GM18873 (cell line): Measurements from ENCODE around the gene SH2B3.

ENCODE experiments used
- ATAC-seq: cut with Tn5 transposase; IDR thresholded peaks from one replicate; pipeline ENCODE4 v1.9.1; 2021; ENCODE audit warnings: mild to moderate bottlenecking, moderate library complexity, moderate number of reproducible peaks; ENCODE audit not compliant: unreplicated experiment, low FRiP score

SH2B3 gene

GRCh38 chr12:111408686-111409402 is 3.1 kb downstream of the SH2B3 start:
- ATAC-seq, result no peak

- no peak for ATAC-seq
Measured at GRCh38 chr12:111409403-111409779, 3.7 kb downstream of the SH2B3 start.

- no peak for ATAC-seq
Measured at GRCh38 chr12:111409780-111410430, 4.2 kb downstream of the SH2B3 start.

- no peak for ATAC-seq
Measured at GRCh38 chr12:111410431-111411184, 4.9 kb downstream of the SH2B3 start.

- no peak for ATAC-seq
Measured at GRCh38 chr12:111411185-111411764, 5.6 kb downstream of the SH2B3 start.

GRCh38 chr12:111412007-111412829 is 6.5 kb downstream of the SH2B3 start:
- ATAC-seq, result no peak

- no peak for ATAC-seq
Measured at GRCh38 chr12:111412830-111413441, 7.2 kb downstream of the SH2B3 start.

- ATAC-seq, result no peak
Measured at GRCh38 chr12:111413442-111414086, 7.8 kb downstream of the SH2B3 start.

- no peak for ATAC-seq
Measured at GRCh38 chr12:111414711-111415252, 9.1 kb downstream of the SH2B3 start.

GRCh38 chr12:111417290-111417689 is 11.6 kb downstream of the SH2B3 start:
- no peak for ATAC-seq

GRCh38 chr12:111417784-111418593 is 12.3 kb downstream of the SH2B3 start:
- ATAC-seq, result no peak

- no peak for ATAC-seq
Measured at GRCh38 chr12:111418594-111418880, 12.8 kb downstream of the SH2B3 start.

GRCh38 chr12:111419784-111420183 is 14.1 kb downstream of the SH2B3 start:
- ATAC-seq, result no peak

- no peak for ATAC-seq
Measured at GRCh38 chr12:111420494-111420893, 14.8 kb downstream of the SH2B3 start.

GRCh38 chr12:111424189-111424792 is 18.6 kb downstream of the SH2B3 start:
- no peak for ATAC-seq

- no peak for ATAC-seq
Measured at GRCh38 chr12:111424793-111425251, 19.1 kb downstream of the SH2B3 start.

GRCh38 chr12:111425655-111426054 is 19.9 kb downstream of the SH2B3 start:
- ATAC-seq, result no peak
